Measurements from ENCODE around the gene KLHL10. TPM values are rescaled to one million over a fixed set of nuclear protein-coding genes. Genes with fewer than 3 reads are reported as not detected.

Gene KLHL10
- total RNA-seq, 4 donors from 2014 or later = 0.62 to 2.7 (median 1.4) TPM

- Histone ChIP-seq H3K36me3 (peaks cover 0 to 100% of the 10 kb centered on the region in 2 donors), H3K4me1 (peaks cover 0 to 21% (median 4%) of the 10 kb centered on the region in 3 donors), H3K27ac (peak overlapping the region in 3 of 4 donors; percentile 74 to 76 (median 75)), H3K4me3 (no peak overlapping the region), H3K27me3 (no peaks in the 10 kb centered on the region), H3K9me3 (no peaks in the 10 kb centered on the region)
- ATAC-seq = peak; percentile 84
- TF ChIP-seq POLR2A (IDR thresholded peaks at IDR 0.05) = no peak
- peak; percentile 67 for TF ChIP-seq POLR2AphosphoS5 (IDR thresholded peaks at IDR 0.05)
- 27 to 47% methylated on average over 5 of the region's 7 CpGs for WGBS, 2 donors (ENCODE audit: low coverage in 1 of 2)
Measured at GRCh38 chr17:41894791-41895331, 57.2 kb downstream of the KLHL10 start.

GRCh38 chr17:41895617-41896016 lies 58.0 kb downstream of the KLHL10 start:
- 13 to 33% methylated on average over 3 to 5 of the region's 5 CpGs for WGBS, 2 donors (ENCODE audit: low coverage in 1 of 2)
- TF ChIP-seq POLR2AphosphoS5 (IDR thresholded peaks at IDR 0.05) (peak; percentile 34), CTCF (IDR thresholded peaks at IDR 0.05) (no peak)
- Histone ChIP-seq H3K27ac (peak overlapping the region; percentile 30 to 76 (median 74)), H3K4me1 (peaks cover 0 to 21% (median 4%) of the 10 kb centered on the region in 3 donors), H3K27me3 (no peaks in the 10 kb centered on the region), H3K4me3 (no peak overlapping the region), H3K36me3 (peaks cover 0 to 99% of the 10 kb centered on the region in 2 donors), H3K9me3 (no peaks in the 10 kb centered on the region)
- ATAC-seq = peak; percentile 79

- peaks cover 0 to 21% (median 4%) of the 10 kb centered on the region in 3 donors for H3K4me1 ChIP-seq
- ATAC-seq = no peak
- H3K27me3 ChIP-seq = no peaks in the 10 kb centered on the region
- TF ChIP-seq POLR2AphosphoS5 (IDR thresholded peaks at IDR 0.05) = no peak
- no peak for TF ChIP-seq EP300 (IDR thresholded peaks at IDR 0.05)
- TF ChIP-seq POLR2A (IDR thresholded peaks at IDR 0.05) = no peak
- TF ChIP-seq CTCF (IDR thresholded peaks at IDR 0.05) = no peak
- H3K36me3 ChIP-seq = peaks cover 0 to 99% of the 10 kb centered on the region in 2 donors
- no peak overlapping the region for H3K4me3 ChIP-seq
- WGBS, 2 donors (ENCODE audit: low coverage in 1 of 2) = 78% methylated on average over 4 of the region's 6 CpGs; no CpG with 5 or more reads in 1 of the 2 donors
- no peaks in the 10 kb centered on the region for H3K9me3 ChIP-seq
- no peak overlapping the region for H3K27ac ChIP-seq
Measured at GRCh38 chr17:41896726-41897125, 59.1 kb downstream of the KLHL10 start.

Small RNAs within 50 kb of the gene (small RNA-seq; reads per million reads assigned to genes)
- 0 reads per million in 4 donors for gene AC125257.2

Other genes starting within 250 kb of the KLHL10 start
- gene KRT16, start 225.1 kb upstream of the KLHL10 start, total RNA-seq = 10 to 100 TPM in 2 of 4 donors, 1 to 10 TPM in 2; 1.1 to 78.8 (median 13.5) TPM
- 10 to 100 TPM in 2 of 4 donors, 1 to 10 TPM in 1, not detected in 1; 7.0 to 18.5 (median 17.4) TPM for gene KRT17, start 213.2 kb upstream of the KLHL10 start, total RNA-seq
- 100 to 1,000 TPM; 224 to 331 (median 270) TPM for gene EIF1, start 148.9 kb upstream of the KLHL10 start, total RNA-seq
- gene GAST, start 125.5 kb upstream of the KLHL10 start, total RNA-seq = not detected
- gene HAP1, start 103.2 kb upstream of the KLHL10 start, total RNA-seq = under 1 TPM in 1 of 4 donors, not detected in 3; 0.54 TPM
- gene JUP, start 51.1 kb upstream of the KLHL10 start, total RNA-seq = 10 to 100 TPM; 30.8 to 60.9 (median 41.7) TPM
- 10 to 100 TPM in 3 of 4 donors, 1 to 10 TPM in 1; 8.3 to 20.9 (median 19.1) TPM for gene P3H4, start 25.9 kb upstream of the KLHL10 start, total RNA-seq
- 10 to 100 TPM; 33.7 to 43.2 (median 38.2) TPM for gene FKBP10, start 24.8 kb upstream of the KLHL10 start, total RNA-seq
- gene NT5C3B, start 1.6 kb upstream of the KLHL10 start, total RNA-seq = 10 to 100 TPM; 64.8 to 83.7 (median 71.5) TPM
- gene KLHL11, start 27.6 kb downstream of the KLHL10 start, total RNA-seq = 10 to 100 TPM; 17.5 to 32.7 (median 22.7) TPM
- 10 to 100 TPM; 40.8 to 84.0 (median 61.6) TPM for gene ACLY, start 81.1 kb downstream of the KLHL10 start, total RNA-seq
- gene ODAD4, start 92.8 kb downstream of the KLHL10 start, total RNA-seq = 1 to 10 TPM in 1 of 4 donors, under 1 TPM in 3; 0.19 to 2.2 (median 0.60) TPM
- 10 to 100 TPM; 56.7 to 97.9 (median 64.7) TPM for gene CNP, start 129.0 kb downstream of the KLHL10 start, total RNA-seq
- gene DNAJC7, start 179.6 kb downstream of the KLHL10 start, total RNA-seq = 10 to 100 TPM; 41.9 to 59.6 (median 54.4) TPM
- gene NKIRAS2, start 182.3 kb downstream of the KLHL10 start, total RNA-seq = 10 to 100 TPM; 40.1 to 72.3 (median 52.8) TPM
- gene C17orf113, start 212.8 kb downstream of the KLHL10 start, total RNA-seq = 1 to 10 TPM in 1 of 4 donors, under 1 TPM in 3; 0.27 to 1.4 (median 0.58) TPM